ENCODE results near the gene HOXB6. TPM values are rescaled to one million over a fixed set of nuclear protein-coding genes. Genes with fewer than 3 reads are reported as not detected.
A peak's percentile ranks its signal among the peaks of the same experiment; 100 is the strongest.

The HOXB6 gene
- total and polyA plus RNA-seq, 4 donors: 0.17 to 1.1 (median 0.46) TPM

DNA sequence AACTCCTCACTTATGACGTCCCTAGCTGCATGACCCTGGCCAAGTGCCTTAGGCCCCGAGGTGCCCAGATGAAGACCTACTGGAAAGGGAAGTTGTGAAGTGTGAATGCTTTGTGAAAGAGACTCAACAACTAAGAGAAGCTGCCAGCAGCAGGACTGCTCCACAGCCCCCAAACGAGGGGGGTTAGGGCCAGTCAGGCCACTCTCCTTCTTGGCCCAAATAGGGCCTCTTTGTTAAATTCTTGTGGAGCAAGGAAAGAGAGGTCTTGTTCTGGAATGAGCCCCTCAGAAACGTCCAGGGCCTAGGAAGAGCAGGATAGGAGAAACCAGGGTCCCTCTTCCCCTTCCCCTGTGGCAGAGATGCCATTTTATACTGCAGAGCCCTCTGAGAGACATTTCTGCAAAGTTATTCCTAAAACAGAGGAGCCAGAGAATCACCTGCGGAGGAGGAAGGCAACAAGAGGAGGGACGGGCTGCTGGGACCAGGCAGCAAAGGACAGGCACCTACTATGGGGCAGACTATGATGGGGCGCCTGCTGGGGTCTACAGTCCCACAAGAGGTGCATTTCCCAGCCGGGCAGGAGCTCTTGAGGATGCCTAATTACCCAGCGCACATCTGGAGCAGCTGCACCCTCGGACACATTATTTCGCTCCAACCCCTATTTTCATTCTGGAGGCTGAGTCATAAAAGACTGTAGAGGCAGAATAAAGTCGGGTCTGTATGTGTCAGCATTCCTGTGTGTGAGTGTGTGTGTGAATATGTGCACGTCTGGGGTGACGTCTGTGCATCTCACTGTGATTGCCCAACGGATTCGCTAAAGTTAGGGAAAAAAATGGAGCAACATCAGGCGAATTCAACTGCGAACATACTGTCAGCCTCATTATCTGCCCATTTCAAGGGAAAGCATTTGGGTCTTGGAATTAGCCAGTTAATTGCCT, 32.8 kb upstream of the HOXB6 start:
- 28% methylated on average over 18 of the region's 18 CpGs for WGBS
- Histone ChIP-seq H3K4me3 (ENCODE audit: low read depth in 1 of 3, low read length in 3 of 3) (no peak overlapping the region), H3K27ac (ENCODE audit: low read depth in 1 of 2, low read length in 2 of 2) (no peak overlapping the region), H3K9me3 (ENCODE audit: control insufficient read depth in 4 of 4, low read length in 3 of 4) (no peaks in the 10 kb centered on the region), H3K27me3 (ENCODE audit: control insufficient read depth in 4 of 4, insufficient read depth in 4 of 4, low read length in 3 of 4) (peaks cover 24 to 51% (median 26%) of the 10 kb centered on the region in 4 donors), H3K36me3 (ENCODE audit: control insufficient read depth in 4 of 4, insufficient read depth in 3 of 4, low read depth in 1 of 4, low read length in 3 of 4) (no peaks in the 10 kb centered on the region), H3K4me1 (ENCODE audit: control insufficient read depth in 4 of 4, insufficient read depth in 4 of 4, low read length in 3 of 4) (peaks cover 0 to 3% (median 0%) of the 10 kb centered on the region in 4 donors), H3K9ac (ENCODE audit: low read depth in 1 of 2, low read length in 2 of 2) (no peak overlapping the region)
- no peak for DNase-seq (ENCODE audit: low spot score)
- TF ChIP-seq, protein P1, sequence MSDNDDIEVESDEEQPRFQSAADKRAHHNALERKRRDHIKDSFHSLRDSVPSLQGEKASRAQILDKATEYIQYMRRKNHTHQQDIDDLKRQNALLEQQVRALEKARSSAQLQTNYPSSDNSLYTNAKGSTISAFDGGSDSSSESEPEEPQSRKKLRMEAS (IDR thresholded peaks at IDR 0.05): no peak
- no peak for TF ChIP-seq RAD21 (IDR thresholded peaks at IDR 0.05)
- TF ChIP-seq JUND (IDR thresholded peaks at IDR 0.05): no peak
- TF ChIP-seq GABPA (IDR thresholded peaks at IDR 0.05 in 1 of 2, conservative IDR thresholded peaks at IDR 0.05 in 1 of 2): no peak
- no peak for TF ChIP-seq RXRA (IDR thresholded peaks at IDR 0.05)
- no peak for TF ChIP-seq TAF1 (conservative IDR thresholded peaks at IDR 0.05)
- TF ChIP-seq, protein P2, sequence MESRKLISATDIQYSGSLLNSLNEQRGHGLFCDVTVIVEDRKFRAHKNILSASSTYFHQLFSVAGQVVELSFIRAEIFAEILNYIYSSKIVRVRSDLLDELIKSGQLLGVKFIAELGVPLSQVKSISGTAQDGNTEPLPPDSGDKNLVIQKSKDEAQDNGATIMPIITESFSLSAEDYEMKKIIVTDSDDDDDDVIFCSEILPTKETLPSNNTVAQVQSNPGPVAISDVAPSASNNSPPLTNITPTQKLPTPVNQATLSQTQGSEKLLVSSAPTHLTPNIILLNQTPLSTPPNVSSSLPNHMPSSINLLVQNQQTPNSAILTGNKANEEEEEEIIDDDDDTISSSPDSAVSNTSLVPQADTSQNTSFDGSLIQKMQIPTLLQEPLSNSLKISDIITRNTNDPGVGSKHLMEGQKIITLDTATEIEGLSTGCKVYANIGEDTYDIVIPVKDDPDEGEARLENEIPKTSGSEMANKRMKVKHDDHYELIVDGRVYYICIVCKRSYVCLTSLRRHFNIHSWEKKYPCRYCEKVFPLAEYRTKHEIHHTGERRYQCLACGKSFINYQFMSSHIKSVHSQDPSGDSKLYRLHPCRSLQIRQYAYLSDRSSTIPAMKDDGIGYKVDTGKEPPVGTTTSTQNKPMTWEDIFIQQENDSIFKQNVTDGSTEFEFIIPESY (IDR thresholded peaks at IDR 0.05): no peak
- TF ChIP-seq, protein P3, sequence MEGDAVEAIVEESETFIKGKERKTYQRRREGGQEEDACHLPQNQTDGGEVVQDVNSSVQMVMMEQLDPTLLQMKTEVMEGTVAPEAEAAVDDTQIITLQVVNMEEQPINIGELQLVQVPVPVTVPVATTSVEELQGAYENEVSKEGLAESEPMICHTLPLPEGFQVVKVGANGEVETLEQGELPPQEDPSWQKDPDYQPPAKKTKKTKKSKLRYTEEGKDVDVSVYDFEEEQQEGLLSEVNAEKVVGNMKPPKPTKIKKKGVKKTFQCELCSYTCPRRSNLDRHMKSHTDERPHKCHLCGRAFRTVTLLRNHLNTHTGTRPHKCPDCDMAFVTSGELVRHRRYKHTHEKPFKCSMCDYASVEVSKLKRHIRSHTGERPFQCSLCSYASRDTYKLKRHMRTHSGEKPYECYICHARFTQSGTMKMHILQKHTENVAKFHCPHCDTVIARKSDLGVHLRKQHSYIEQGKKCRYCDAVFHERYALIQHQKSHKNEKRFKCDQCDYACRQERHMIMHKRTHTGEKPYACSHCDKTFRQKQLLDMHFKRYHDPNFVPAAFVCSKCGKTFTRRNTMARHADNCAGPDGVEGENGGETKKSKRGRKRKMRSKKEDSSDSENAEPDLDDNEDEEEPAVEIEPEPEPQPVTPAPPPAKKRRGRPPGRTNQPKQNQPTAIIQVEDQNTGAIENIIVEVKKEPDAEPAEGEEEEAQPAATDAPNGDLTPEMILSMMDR (IDR thresholded peaks at IDR 0.05; ENCODE audit: low read depth, low read length, missing input control): no peak
- no peak for TF ChIP-seq EGR1 (IDR thresholded peaks at IDR 0.05; ENCODE audit: low read depth in 2 of 2)

DNA sequence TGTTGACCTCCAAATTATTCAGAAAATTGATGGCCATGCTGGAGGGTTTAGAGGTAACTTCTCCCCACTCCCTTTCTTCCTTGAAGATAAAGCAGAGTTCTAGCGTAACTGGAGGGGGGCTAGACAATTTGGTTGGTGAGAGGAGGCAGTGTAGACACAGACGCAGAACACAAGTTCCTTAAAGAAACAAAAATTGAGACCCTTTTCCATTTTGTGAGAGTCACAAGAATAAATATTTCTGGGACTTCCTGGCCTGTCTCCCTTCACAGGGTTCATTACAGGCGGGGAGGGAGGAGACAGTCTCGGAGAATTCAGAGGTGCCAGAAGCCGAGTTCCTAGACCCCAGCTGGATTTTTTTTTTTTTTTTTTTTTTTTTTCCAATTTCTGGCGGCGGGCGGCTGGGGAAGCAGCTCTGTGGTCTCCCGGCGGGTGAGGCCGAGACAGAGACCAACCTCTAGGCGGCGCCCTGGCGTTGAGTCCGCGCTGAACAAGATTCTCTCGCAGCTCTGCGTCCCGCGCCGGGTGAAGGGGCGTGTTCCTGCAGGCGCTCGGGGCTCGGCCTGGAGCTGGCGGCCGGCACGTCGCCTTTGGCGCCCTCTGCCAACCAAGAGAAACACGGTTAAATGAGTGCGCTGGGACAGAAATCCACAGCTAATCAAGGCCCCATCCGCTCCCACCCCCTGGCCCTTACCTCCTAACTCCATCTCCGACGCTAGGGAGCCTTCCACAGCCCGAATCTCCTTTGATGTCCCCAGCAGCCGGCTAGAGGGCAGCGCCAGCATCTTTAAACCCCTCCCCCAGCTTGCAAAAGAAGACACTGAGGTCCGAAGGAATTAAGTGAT, 31.6 kb upstream of the HOXB6 start:
- Histone ChIP-seq H3K4me1 (ENCODE audit: control insufficient read depth in 4 of 4, insufficient read depth in 4 of 4, low read length in 3 of 4) (peaks cover 0 to 3% (median 0%) of the 10 kb centered on the region in 4 donors), H3K27ac (ENCODE audit: low read depth in 1 of 2, low read length in 2 of 2) (no peak overlapping the region), H3K4me3 (ENCODE audit: low read depth in 1 of 3, low read length in 3 of 3) (no peak overlapping the region), H3K9me3 (ENCODE audit: control insufficient read depth in 4 of 4, low read length in 3 of 4) (no peaks in the 10 kb centered on the region), H3K27me3 (ENCODE audit: control insufficient read depth in 4 of 4, insufficient read depth in 4 of 4, low read length in 3 of 4) (peaks cover 19 to 60% (median 32%) of the 10 kb centered on the region in 4 donors), H3K9ac (ENCODE audit: low read depth in 1 of 2, low read length in 2 of 2) (no peak overlapping the region), H3K36me3 (ENCODE audit: control insufficient read depth in 4 of 4, insufficient read depth in 3 of 4, low read depth in 1 of 4, low read length in 3 of 4) (no peaks in the 10 kb centered on the region)
- 6% methylated on average over 39 of the region's 39 CpGs for WGBS
- DNase-seq (ENCODE audit: low spot score): peak; percentile 70
- TF ChIP-seq, protein P4, sequence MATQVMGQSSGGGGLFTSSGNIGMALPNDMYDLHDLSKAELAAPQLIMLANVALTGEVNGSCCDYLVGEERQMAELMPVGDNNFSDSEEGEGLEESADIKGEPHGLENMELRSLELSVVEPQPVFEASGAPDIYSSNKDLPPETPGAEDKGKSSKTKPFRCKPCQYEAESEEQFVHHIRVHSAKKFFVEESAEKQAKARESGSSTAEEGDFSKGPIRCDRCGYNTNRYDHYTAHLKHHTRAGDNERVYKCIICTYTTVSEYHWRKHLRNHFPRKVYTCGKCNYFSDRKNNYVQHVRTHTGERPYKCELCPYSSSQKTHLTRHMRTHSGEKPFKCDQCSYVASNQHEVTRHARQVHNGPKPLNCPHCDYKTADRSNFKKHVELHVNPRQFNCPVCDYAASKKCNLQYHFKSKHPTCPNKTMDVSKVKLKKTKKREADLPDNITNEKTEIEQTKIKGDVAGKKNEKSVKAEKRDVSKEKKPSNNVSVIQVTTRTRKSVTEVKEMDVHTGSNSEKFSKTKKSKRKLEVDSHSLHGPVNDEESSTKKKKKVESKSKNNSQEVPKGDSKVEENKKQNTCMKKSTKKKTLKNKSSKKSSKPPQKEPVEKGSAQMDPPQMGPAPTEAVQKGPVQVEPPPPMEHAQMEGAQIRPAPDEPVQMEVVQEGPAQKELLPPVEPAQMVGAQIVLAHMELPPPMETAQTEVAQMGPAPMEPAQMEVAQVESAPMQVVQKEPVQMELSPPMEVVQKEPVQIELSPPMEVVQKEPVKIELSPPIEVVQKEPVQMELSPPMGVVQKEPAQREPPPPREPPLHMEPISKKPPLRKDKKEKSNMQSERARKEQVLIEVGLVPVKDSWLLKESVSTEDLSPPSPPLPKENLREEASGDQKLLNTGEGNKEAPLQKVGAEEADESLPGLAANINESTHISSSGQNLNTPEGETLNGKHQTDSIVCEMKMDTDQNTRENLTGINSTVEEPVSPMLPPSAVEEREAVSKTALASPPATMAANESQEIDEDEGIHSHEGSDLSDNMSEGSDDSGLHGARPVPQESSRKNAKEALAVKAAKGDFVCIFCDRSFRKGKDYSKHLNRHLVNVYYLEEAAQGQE (IDR thresholded peaks at IDR 0.05): no peak
- TF ChIP-seq, protein P3 (IDR thresholded peaks at IDR 0.05; ENCODE audit: low read depth, low read length, missing input control): peak; percentile 20
